CD8-positive, alpha-beta memory T cell (primary cell): Measurements from ENCODE around the gene YES1. TPM values are rescaled to one million over a fixed set of nuclear protein-coding genes. Genes with fewer than 3 reads are reported as not detected.

Experiments
- polyA plus RNA-seq: library from polyadenylated mRNA; unstranded; fragments of 300-500 nt; fragmentation: Illumina TruSeq; gene quantifications from one replicate; pipeline ENCODE4 v1.2.3, GENCODE V29; 2021
- total RNA-seq, 2 experiments: library from RNA; stranded (reverse); gene quantifications; one replicate each; pipeline ENCODE4 v1.2.3, GENCODE V29; 2021

Gene YES1
- total and polyA plus RNA-seq, 3 experiments from 2014 or later, result 3.0 to 21.4 (median 19.0) TPM

Other genes starting within 250 kb of the YES1 start
- gene CETN1, start 231.9 kb downstream of the YES1 start, total RNA-seq, result not detected
- not detected for gene CETN1, start 231.9 kb downstream of the YES1 start, polyA plus RNA-seq
- gene CLUL1, start 215.3 kb downstream of the YES1 start, total RNA-seq, result not detected
- 2.1 TPM for gene CLUL1, start 215.3 kb downstream of the YES1 start, polyA plus RNA-seq
- gene TYMS, start 154.6 kb downstream of the YES1 start, total RNA-seq, result 100 to 1,000 TPM; 297 to 307 TPM
- gene TYMS, start 154.6 kb downstream of the YES1 start, polyA plus RNA-seq, result 2.6 TPM
- 10 to 100 TPM; 45.9 to 50.8 TPM for gene ENOSF1, start 99.6 kb downstream of the YES1 start, total RNA-seq
- gene ENOSF1, start 99.6 kb downstream of the YES1 start, polyA plus RNA-seq, result 13.2 TPM
- not detected for gene ADCYAP1, start 92.6 kb upstream of the YES1 start, total RNA-seq
- not detected for gene ADCYAP1, start 92.6 kb upstream of the YES1 start, polyA plus RNA-seq